HEK293T (cell line): Measurements from ENCODE around the gene WNK1.

ENCODE experiments used
- BHLHE40 ChIP-seq: fragments of 450-650 bp; IDR thresholded peaks from 2 replicates; pipeline ENCODE4 v1.6.1; 2016; ENCODE audit warnings: mild to moderate bottlenecking, moderate library complexity, borderline replicate concordance
- ELF4 ChIP-seq: fragments of 450-650 bp; IDR thresholded peaks from 2 replicates; pipeline ENCODE4 v1.6.1; 2017; ENCODE audit warnings: antibody characterized with exemption
- FOXA1 ChIP-seq: fragments of 450-650 bp; IDR thresholded peaks from 2 replicates; pipeline ENCODE4 v1.6.1; 2016; ENCODE audit warnings: mild to moderate bottlenecking
- FOXM1 ChIP-seq: fragments of 450-650 bp; IDR thresholded peaks from 2 replicates; pipeline ENCODE4 v1.6.1; 2017; ENCODE audit warnings: mild to moderate bottlenecking, borderline replicate concordance
- SP1 ChIP-seq: fragments of 450-650 bp; IDR thresholded peaks from 2 replicates; pipeline ENCODE4 v1.6.1; 2017
- SUZ12 ChIP-seq: fragments of 450-650 bp; IDR thresholded peaks from 2 replicates; pipeline ENCODE4 v1.6.1; 2016; ENCODE audit warnings: mild to moderate bottlenecking
- TARDBP ChIP-seq: fragments of 450-650 bp; IDR thresholded peaks from 2 replicates; pipeline ENCODE4 v1.6.1; 2016
- ZNF384 ChIP-seq: fragments of 450-650 bp; IDR thresholded peaks from 2 replicates; pipeline ENCODE4 v1.6.1; 2016

- TF ChIP-seq FOXA1 (no peak), SUZ12 (no peak), SP1 (no peak), ELF4 (no peak), ZNF384 (no peak), BHLHE40 (no peak), FOXM1 (no peak), TARDBP (no peak)
These were observed 168.3 kb downstream of the WNK1 start for GRCh38 chr12:920676-921075.
